ENCODE results near the gene PUM2. TPM values are rescaled to one million over a fixed set of nuclear protein-coding genes. Genes with fewer than 3 reads are reported as not detected.
"Not testable (repeated sequence)": the region's sequence is repeated elsewhere in the genome, so short reads cannot be mapped to it uniquely, and the experiment has no call there.

PUM2 gene
- total RNA-seq, 1 donor from 2014 or later = 76.6 TPM

- no peaks in the 10 kb centered on the region for H3K4me1 ChIP-seq
- no peak for TF ChIP-seq POLR2A (IDR thresholded peaks at IDR 0.05)
- no peak for TF ChIP-seq CTCF (IDR thresholded peaks at IDR 0.05)
- TF ChIP-seq POLR2AphosphoS5 (IDR thresholded peaks at IDR 0.05; ENCODE audit: insufficient read depth in 1 of 2, low read depth in 1 of 2) = no peak
- DNase-seq (ENCODE audit: extremely low spot score in 2 of 2) = no peak
- intact Hi-C loops (cut with DNase I) = no loop called here
- H3K27ac ChIP-seq = no peak overlapping the region
- H3K4me3 ChIP-seq = no peak overlapping the region
- no peaks in the 10 kb centered on the region for H3K9me3 ChIP-seq
- H3K27me3 ChIP-seq = no peaks in the 10 kb centered on the region
- H3K36me3 ChIP-seq = no peaks in the 10 kb centered on the region
Observed at GRCh38 chr2:20372896-20373640, 22.4 kb upstream of the PUM2 start.

- intact Hi-C loops (cut with DNase I) = no loop called here
- H3K4me1 ChIP-seq = no peaks in the 10 kb centered on the region
- H3K9me3 ChIP-seq = no peaks in the 10 kb centered on the region
- no peaks in the 10 kb centered on the region for H3K27me3 ChIP-seq
- DNase-seq (ENCODE audit: extremely low spot score in 2 of 2) = no peak
- no peak overlapping the region for H3K4me3 ChIP-seq
- H3K36me3 ChIP-seq = no peaks in the 10 kb centered on the region
- no peak for TF ChIP-seq CTCF (IDR thresholded peaks at IDR 0.05)
- TF ChIP-seq POLR2A (IDR thresholded peaks at IDR 0.05) = no peak
- no peak for TF ChIP-seq POLR2AphosphoS5 (IDR thresholded peaks at IDR 0.05; ENCODE audit: insufficient read depth in 1 of 2, low read depth in 1 of 2)
- no peak overlapping the region for H3K27ac ChIP-seq
Observed at GRCh38 chr2:20371323-20372025, 20.8 kb upstream of the PUM2 start.

- Histone ChIP-seq H3K36me3 (no peaks in the 10 kb centered on the region), H3K9me3 (no peaks in the 10 kb centered on the region), H3K27ac (no peak overlapping the region), H3K27me3 (no peaks in the 10 kb centered on the region), H3K4me3 (no peak overlapping the region), H3K4me1 (no peaks in the 10 kb centered on the region)
- intact Hi-C loops (cut with DNase I) = no loop called here
- peak in 1 of 2 donors; percentile 85 for TF ChIP-seq POLR2AphosphoS5 (IDR thresholded peaks at IDR 0.05; ENCODE audit: insufficient read depth in 1 of 2, low read depth in 1 of 2)
- TF ChIP-seq CTCF (IDR thresholded peaks at IDR 0.05) = no peak
- TF ChIP-seq POLR2A (IDR thresholded peaks at IDR 0.05) = no peak
- DNase-seq (ENCODE audit: extremely low spot score in 2 of 2) = no peak
Observed at GRCh38 chr2:20370191-20370590, 19.5 kb upstream of the PUM2 start.

- TF ChIP-seq CTCF (IDR thresholded peaks at IDR 0.05) (no peak), POLR2A (IDR thresholded peaks at IDR 0.05) (no peak)
- Histone ChIP-seq H3K9me3 (no peaks in the 10 kb centered on the region), H3K4me3 (no peak overlapping the region), H3K36me3 (no peaks in the 10 kb centered on the region), H3K4me1 (no peaks in the 10 kb centered on the region), H3K27ac (peak overlapping the region; percentile 33), H3K27me3 (no peaks in the 10 kb centered on the region)
- no peak for DNase-seq (ENCODE audit: extremely low spot score in 2 of 2)
- intact Hi-C loops (cut with DNase I) = no loop called here
Observed at GRCh38 chr2:20369366-20369765, 18.7 kb upstream of the PUM2 start.

- no peak for DNase-seq (ENCODE audit: extremely low spot score in 2 of 2)
- Histone ChIP-seq H3K27me3 (no peaks in the 10 kb centered on the region), H3K9me3 (no peaks in the 10 kb centered on the region), H3K27ac (no peak overlapping the region), H3K4me3 (no peak overlapping the region), H3K4me1 (no peaks in the 10 kb centered on the region), H3K36me3 (no peaks in the 10 kb centered on the region)
- TF ChIP-seq POLR2A (IDR thresholded peaks at IDR 0.05) = no peak
- no peak for TF ChIP-seq POLR2AphosphoS5 (IDR thresholded peaks at IDR 0.05; ENCODE audit: insufficient read depth in 1 of 2, low read depth in 1 of 2)
- TF ChIP-seq CTCF (IDR thresholded peaks at IDR 0.05) = no peak
- intact Hi-C loops (cut with DNase I) = no loop called here
Observed at GRCh38 chr2:20368706-20369105, 18.1 kb upstream of the PUM2 start.

GRCh38 chr2:20367929-20368328 lies 17.3 kb upstream of the PUM2 start:
- H3K4me1 ChIP-seq; H3K36me3 ChIP-seq; H3K4me3 ChIP-seq; DNase-seq (ENCODE audit: extremely low spot score in 2 of 2); H3K27ac ChIP-seq; H3K27me3 ChIP-seq; H3K9me3 ChIP-seq; intact Hi-C loops (cut with DNase I): not testable (repeated sequence)

Measured in vagina (tissue), 2 donors.